LNCAP (cell line): ENCODE data around the gene CAPN15.

ENCODE experiments used
- TF ChIP-seq, protein P1 (sequence below): fragments of 450-650 bp; IDR thresholded peaks from 2 replicates; pipeline ENCODE4 v1.5.1; 2017; ENCODE audit warnings: mild to moderate bottlenecking

The CAPN15 gene

GRCh38 chr16:527015-527903 is at the start of gene CAPN15:
TSS of gene CAPN15 (plus strand) at chr16:527712. CDS start at chr16:546839, 19,127 bp downstream.
- TF ChIP-seq, protein P1, sequence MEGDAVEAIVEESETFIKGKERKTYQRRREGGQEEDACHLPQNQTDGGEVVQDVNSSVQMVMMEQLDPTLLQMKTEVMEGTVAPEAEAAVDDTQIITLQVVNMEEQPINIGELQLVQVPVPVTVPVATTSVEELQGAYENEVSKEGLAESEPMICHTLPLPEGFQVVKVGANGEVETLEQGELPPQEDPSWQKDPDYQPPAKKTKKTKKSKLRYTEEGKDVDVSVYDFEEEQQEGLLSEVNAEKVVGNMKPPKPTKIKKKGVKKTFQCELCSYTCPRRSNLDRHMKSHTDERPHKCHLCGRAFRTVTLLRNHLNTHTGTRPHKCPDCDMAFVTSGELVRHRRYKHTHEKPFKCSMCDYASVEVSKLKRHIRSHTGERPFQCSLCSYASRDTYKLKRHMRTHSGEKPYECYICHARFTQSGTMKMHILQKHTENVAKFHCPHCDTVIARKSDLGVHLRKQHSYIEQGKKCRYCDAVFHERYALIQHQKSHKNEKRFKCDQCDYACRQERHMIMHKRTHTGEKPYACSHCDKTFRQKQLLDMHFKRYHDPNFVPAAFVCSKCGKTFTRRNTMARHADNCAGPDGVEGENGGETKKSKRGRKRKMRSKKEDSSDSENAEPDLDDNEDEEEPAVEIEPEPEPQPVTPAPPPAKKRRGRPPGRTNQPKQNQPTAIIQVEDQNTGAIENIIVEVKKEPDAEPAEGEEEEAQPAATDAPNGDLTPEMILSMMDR: no peak

DNA sequence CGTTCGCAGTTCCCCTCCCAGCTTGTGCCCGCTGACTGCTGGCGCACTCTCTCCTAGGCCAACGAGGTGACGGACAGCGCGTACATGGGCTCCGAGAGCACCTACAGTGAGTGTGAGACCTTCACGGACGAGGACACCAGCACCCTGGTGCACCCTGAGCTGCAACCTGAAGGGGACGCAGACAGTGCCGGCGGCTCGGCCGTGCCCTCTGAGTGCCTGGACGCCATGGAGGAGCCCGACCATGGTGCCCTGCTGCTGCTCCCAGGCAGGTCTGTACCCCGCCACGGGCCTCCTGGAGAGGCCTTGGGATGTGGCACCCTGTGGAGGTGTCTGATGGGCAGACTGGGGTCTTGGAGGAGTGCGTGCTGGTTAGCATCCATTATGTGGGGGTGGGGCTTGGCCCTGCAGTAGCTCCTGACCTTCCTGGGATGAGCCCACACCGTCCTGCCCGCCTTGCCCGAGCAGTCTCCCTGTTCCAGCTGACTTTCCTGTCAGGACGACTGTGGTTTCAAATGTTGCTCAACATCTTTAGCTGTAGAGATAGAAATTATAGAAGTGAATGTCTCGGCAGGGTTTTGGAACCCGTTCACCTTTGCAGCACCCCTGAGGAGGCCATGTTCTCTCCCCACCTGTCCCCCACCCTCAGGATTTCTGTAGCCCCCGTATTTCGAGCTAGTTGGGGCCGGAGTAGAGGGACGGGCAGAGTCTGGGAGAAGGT is 44.9 kb upstream of the CAPN15 start:
- TF ChIP-seq, protein P1: no peak

- TF ChIP-seq, protein P1: no peak
Observed at GRCh38 chr16:483341-484075, 44.0 kb upstream of the CAPN15 start.

DNA sequence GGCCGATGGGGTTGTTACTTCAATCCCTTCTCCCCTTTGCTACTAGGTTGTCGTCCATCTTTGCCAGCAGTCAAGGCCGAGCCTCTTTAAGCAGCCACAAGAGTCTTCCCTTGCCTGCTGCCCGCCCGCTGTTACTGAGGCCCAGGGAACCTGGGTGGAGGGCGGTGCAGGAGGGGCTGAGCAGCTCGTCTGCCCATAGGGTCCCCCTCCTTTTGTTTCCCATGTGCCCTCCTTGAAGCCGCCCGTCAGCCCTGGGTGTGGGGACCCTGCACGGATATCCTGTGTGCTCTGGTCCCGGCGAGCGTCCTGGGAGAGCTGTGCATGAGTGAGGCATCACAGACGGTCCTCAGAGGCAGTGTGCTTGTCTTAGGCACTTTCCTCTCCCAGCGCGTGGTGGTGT is 37.9 kb upstream of the CAPN15 start:
- TF ChIP-seq, protein P1: no peak

GRCh38 chr16:490768-491167 is 36.7 kb upstream of the CAPN15 start:
- TF ChIP-seq, protein P1: no peak

DNA sequence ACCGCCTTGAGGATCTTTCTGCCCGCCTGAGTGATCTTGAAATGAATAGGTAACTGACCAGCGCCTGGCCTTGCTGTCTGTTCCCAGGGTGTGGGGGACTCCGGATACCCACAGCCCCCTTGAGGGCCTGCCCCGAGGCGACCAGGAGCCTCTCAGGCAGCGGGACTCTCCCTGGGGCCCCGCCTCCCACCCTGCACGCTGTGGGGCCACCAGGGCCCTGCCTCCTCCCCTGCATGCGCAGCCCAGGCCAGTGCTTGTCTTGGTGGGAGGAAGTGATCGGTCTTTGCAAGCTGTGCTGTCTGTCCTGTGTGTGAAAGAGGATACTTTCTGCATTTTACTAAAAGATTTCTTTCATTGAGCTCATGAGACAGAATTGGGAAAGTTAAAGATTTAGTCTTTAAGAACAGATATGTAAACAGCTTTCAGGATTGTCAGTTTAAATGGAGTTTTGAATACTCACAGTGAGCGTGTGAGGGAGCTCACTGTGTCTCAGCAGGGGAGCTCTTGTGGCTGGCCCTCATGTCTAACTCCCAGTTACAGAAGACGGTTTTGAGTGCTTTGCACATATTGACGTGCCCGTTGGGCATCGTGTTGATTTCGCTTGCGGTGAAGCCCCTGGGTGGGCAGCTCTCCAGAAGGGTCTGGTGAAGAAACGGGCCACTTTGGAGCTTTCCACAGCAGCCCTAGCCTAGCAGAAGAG is 36.1 kb upstream of the CAPN15 start:
- TF ChIP-seq, protein P1: no peak
